ENCODE measurements around the gene VBP1.
"Not testable (repeated sequence)": the region's sequence is repeated elsewhere in the genome, so short reads cannot be mapped to it uniquely, and the experiment has no call there.

Gene VBP1

GRCh38 chrX:155266439-155266838, 50.2 kb downstream of the VBP1 start:
- no peak for DNase-seq

DNA sequence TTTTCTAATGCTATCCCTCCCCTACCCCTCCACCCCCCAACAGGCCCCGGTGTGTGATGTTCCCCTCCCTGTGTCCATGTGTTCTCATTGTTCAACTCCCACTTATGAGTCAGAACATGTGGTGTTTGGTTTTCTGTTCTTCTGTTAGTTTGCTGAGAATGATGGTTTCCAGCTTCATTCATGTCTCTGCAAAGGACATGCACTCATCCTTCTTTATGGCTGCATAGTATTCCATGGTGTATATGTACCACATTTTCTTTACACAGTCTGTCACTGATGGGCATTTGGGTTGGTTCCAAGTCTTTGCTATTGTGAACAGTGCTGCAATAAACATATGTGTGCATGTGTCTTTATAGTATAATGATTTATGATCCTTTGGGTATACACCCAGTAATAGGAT, 51.7 kb downstream of the VBP1 start:
- not testable (repeated sequence) for DNase-seq

DNA sequence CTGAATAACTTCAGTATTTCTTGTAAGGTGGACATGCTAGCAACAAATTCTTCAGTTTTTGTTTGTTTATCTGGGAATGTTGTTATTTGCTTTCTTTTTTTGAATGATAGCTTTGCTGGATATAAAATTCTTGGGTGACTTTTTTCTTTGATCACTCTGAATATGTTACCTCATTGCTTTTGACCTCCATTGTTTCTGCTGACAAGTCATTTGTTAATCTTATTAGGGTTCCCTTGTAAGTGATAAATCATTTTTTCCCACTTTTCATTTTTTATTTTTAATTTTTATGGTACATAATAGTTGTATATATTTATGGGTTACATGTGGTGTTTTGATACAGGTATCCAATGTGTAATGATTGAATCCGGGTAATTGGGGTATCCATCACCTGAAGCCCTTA, 54.7 kb downstream of the VBP1 start:
- no peak for DNase-seq

DNA sequence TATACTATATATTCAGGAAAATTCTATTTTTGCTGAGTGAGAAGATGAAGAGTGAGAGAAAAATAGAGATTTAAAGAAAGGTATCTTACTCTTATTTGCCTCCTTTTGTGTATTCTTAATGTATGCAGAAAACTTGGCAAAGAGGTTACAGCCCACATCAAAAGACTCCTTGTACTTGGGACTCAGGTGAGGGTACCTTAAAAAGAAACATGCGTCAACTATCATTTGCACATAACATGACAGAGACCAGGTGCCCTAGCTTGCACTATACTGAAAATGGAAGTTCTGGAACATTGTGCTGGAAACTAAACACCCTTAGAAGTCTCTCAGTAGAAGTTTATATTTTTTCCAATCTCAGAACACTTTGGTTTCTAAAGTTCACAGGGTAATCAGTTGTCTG, 63.6 kb downstream of the VBP1 start:
- DNase-seq = no peak
